HT-29 (cell line): ENCODE results near the gene SAMD4A. TPM values are rescaled to one million over a fixed set of nuclear protein-coding genes. Genes with fewer than 3 reads are reported as not detected.
"Not testable (repeated sequence)": the region's sequence is repeated elsewhere in the genome, so short reads cannot be mapped to it uniquely, and the experiment has no call there.

ENCODE experiments used
- DNase-seq: peaks from one replicate; pipeline ENCODE4 v3.0.0-alpha.2; 2015; ENCODE audit warnings: low spot score
- total RNA-seq: library from RNA; depleted of rRNA; stranded (reverse); fragments of >200 nt; shearing (Covaris generic); gene quantifications from 2 replicates; pipeline ENCODE4 v1.2.3, GENCODE V29; 2014

Gene SAMD4A
- total RNA-seq, 1 experiment from 2014 or later, result 9.5 TPM

- DNase-seq, result no peak
Measured at GRCh38 chr14:54727929-54728328, 161.0 kb downstream of the SAMD4A start.

- no peak for DNase-seq
Measured at GRCh38 chr14:54728700-54729527, 162.0 kb downstream of the SAMD4A start.

GRCh38 chr14:54730156-54730961 lies 163.4 kb downstream of the SAMD4A start:
- DNase-seq, result no peak

GRCh38 chr14:54734966-54735365 lies 168.0 kb downstream of the SAMD4A start:
- DNase-seq, result no peak

GRCh38 chr14:54735424-54735823 lies 168.5 kb downstream of the SAMD4A start:
- DNase-seq, result no peak

GRCh38 chr14:54737132-54737711 lies 170.3 kb downstream of the SAMD4A start:
- peak; percentile 1 for DNase-seq

- DNase-seq, result no peak
Measured at GRCh38 chr14:54738009-54738408, 171.1 kb downstream of the SAMD4A start.

- DNase-seq, result no peak
Measured at GRCh38 chr14:54739514-54739913, 172.6 kb downstream of the SAMD4A start.

- DNase-seq, result no peak
Measured at GRCh38 chr14:54742492-54743350, 175.8 kb downstream of the SAMD4A start.

- DNase-seq, result no peak
Measured at GRCh38 chr14:54743382-54743781, 176.5 kb downstream of the SAMD4A start.

GRCh38 chr14:54746019-54746418 lies 179.1 kb downstream of the SAMD4A start:
- DNase-seq, result no peak

- DNase-seq, result no peak
Measured at GRCh38 chr14:54747616-54748015, 180.7 kb downstream of the SAMD4A start.

- no peak for DNase-seq
Measured at GRCh38 chr14:54749180-54749579, 182.3 kb downstream of the SAMD4A start.

- no peak for DNase-seq
Measured at GRCh38 chr14:54749727-54750126, 182.8 kb downstream of the SAMD4A start.

- not testable (repeated sequence) for DNase-seq
Measured at GRCh38 chr14:54752611-54753010, 185.7 kb downstream of the SAMD4A start.

- not testable (repeated sequence) for DNase-seq
Measured at GRCh38 chr14:54753396-54753795, 186.5 kb downstream of the SAMD4A start.

GRCh38 chr14:54754116-54754622 lies 187.2 kb downstream of the SAMD4A start:
- no peak for DNase-seq

- no peak for DNase-seq
Measured at GRCh38 chr14:54754623-54755386, 187.9 kb downstream of the SAMD4A start.

- no peak for DNase-seq
Measured at GRCh38 chr14:54756656-54757392, 189.9 kb downstream of the SAMD4A start.

- DNase-seq, result no peak
Measured at GRCh38 chr14:54758041-54758440, 191.1 kb downstream of the SAMD4A start.
